Activated CD4-positive, alpha-beta T cell treated with anti-CD3 and anti-CD28 coated beads for 36 hours (primary cell): ENCODE results near the gene COPG1. TPM values are rescaled to one million over a fixed set of nuclear protein-coding genes. Genes with fewer than 3 reads are reported as not detected.
A peak's percentile ranks its signal among the peaks of the same experiment; 100 is the strongest.

Experiments
- ATAC-seq: fragments of 200-7000 bp; cut with Tn5 transposase; one replicate; pipeline ENCODE4 v1.10.0; 2021; ENCODE audit warnings: mild to moderate bottlenecking, moderate library complexity
- CTCF ChIA-PET: fragments of 350-600 bp; sonication (Branson Sonifier 250); formaldehyde crosslinking; loops from one replicate; lab custom pipeline; 2021; ENCODE audit warnings: antibody characterized with exemption; lab: Charles Lee
- POLR2A ChIA-PET: fragments of 350-600 bp; sonication (Branson Sonifier 250); formaldehyde crosslinking; loops from one replicate; lab custom pipeline; 2021; ENCODE audit warnings: antibody characterized with exemption, inconsistent platforms; lab: Charles Lee
- DNase-seq: peaks from one replicate; pipeline ENCODE4 v3.0.0-alpha.2; 2020
- H3K27ac Mint-ChIP-seq: one replicate; pipeline ENCODE4 v1.8.0; 2021; ENCODE audit warnings: mixed read lengths
- H3K27me3 Mint-ChIP-seq: one replicate; pipeline ENCODE4 v1.8.0; 2021; ENCODE audit warnings: mixed read lengths
- H3K36me3 Mint-ChIP-seq: one replicate; pipeline ENCODE4 v1.8.0; 2021; ENCODE audit warnings: low read depth, mixed read lengths
- H3K4me1 Mint-ChIP-seq: one replicate; pipeline ENCODE4 v1.8.0; 2021; ENCODE audit warnings: mixed read lengths
- H3K4me3 Mint-ChIP-seq: one replicate; pipeline ENCODE4 v1.8.0; 2021; ENCODE audit warnings: mild to moderate bottlenecking, moderate library complexity, mixed read lengths
- H3K9me3 Mint-ChIP-seq: one replicate; pipeline ENCODE4 v1.8.0; 2021; ENCODE audit warnings: low read depth, mixed read lengths
- intact Hi-C, 2 experiments: fragments of 100-400 bp; cut with DNase I in 1 of 2; cut with micrococcal nuclease in 1 of 2; formaldehyde crosslinking; loops; one replicate each; pipeline versions ENCODE4 v1.14.2 to v1.15.1; 2022 to 2024; cut with DNase I, micrococcal nuclease
- total RNA-seq, 2 experiments: library from RNA; stranded (reverse); gene quantifications; one replicate each; pipeline ENCODE4 v1.2.3, GENCODE V29; 2021

The COPG1 gene
- total RNA-seq, 2 experiments from 2014 or later, result 120 to 142 TPM

DNA sequence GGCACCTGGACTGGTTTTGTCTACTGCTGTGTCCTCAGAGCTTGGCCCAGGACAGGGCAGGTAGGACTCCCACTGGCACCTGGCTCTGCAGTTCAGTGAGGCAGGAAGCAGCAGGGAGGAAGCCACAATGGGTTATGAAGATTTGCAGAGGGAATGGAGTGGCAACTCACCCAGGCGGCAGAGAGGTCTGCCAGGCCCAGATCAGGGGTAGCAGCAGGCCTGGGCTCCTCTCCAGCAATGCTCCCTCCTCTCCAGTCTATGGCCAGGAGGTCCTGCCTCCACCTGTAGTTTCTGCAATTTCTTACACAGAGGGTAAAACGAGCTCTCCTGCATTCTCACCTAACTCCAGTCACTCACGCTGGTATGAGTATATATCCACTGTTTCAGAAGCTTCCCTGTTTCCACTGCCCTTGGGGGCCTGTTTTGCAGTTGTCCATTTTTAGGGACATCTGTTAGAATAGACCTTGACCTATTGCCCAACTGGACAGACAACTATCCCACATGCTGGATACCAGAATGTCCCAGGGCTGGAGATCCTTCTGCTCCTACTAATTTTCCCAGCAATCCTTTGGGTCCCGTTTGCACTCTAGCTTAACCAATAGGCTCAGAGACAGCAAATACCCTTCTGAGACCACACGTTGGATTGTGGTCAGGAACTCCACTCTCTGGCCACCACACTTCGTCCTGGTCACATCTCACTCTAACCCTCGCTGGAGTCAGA, 64.4 kb downstream of the COPG1 start:
- H3K27me3 Mint-ChIP-seq, result no peaks in the 10 kb centered on the region
- peak overlapping the region; percentile 48 for H3K27ac Mint-ChIP-seq
- peaks cover 5% of the 10 kb centered on the region for H3K36me3 Mint-ChIP-seq
- H3K9me3 Mint-ChIP-seq, result no peaks in the 10 kb centered on the region
- DNase-seq, result peak; percentile 46
- peak; percentile 2 for ATAC-seq
- intact Hi-C loops, result loop anchor here (2.0 to 10.0 kb wide), 5 partner anchors 31 to 781 kb away; partner anchors contain the start of genes CNBP (in 1 of the 2) and TMCC1 (in 1 of the 2)
- POLR2A ChIA-PET, result interaction anchor here (0.8 to 1.4 kb wide), 5 partner anchors 11 to 127 kb away, joined by 3 to 5 read pairs (median 3); partner anchors contain the start of gene HMCES
- CTCF ChIA-PET, result interaction anchor here (0.7 kb wide), 1 partner anchor 132 kb away, joined by 3 read pairs; no protein-coding TSS in a partner anchor
- peaks cover 27% of the 10 kb centered on the region for H3K4me1 Mint-ChIP-seq
- H3K4me3 Mint-ChIP-seq, result peak overlapping the region; percentile 88

DNA sequence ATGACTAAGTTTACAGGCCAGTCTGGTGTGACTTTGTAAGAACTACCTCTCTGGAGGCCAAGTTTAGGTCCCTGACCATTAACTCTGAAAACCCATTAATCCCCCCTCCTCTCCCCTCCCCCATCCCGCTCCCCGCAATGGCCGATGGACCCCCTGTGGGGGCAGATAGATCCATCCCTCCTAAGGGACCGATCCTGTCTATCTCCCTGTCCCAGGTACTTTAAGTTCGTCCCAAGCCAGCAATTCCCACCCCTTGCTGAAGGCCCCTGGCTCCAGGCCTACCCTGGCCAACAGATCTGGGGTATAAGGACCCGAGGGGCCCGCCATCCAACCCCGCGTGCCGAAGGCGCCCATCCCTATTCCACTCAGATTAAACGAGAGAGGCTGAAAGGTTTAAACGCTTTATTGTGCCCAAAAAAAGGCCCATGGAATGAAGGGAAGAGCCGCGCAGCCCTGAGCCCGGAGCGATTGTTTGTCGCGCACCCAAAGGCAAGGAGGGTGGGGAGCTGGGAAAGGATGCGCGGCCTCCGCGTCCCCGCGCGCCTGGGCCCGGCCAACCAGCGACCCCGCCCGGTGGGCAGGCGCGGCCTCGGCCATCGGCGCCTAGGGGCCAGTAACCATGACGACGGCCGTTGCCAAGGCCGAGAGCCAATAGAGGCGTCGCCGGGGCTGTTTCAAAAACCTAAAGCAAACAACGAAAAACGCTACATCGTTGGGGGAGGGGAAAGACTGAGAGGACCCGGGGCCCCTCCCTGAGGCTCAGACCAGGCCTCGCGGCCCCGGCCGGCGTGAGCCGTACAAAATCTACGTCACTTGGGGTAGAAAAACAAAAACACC, 65.2 kb downstream of the COPG1 start:
- H3K4me1 Mint-ChIP-seq, result peaks cover 22% of the 10 kb centered on the region
- ChIA-PET CTCF (interaction anchor here (0.7 kb wide), 1 partner anchor 133 kb away, joined by 3 read pairs; no protein-coding TSS in a partner anchor), POLR2A (interaction anchor here (0.8 to 2.4 kb wide), 5 partner anchors 12 to 128 kb away, joined by 3 to 22 read pairs (median 4); partner anchors contain the start of gene HMCES)
- H3K4me3 Mint-ChIP-seq, result peak overlapping the region; percentile 88
- DNase-seq (peak; percentile 81), ATAC-seq (peak; percentile 25)
- H3K36me3 Mint-ChIP-seq, result peaks cover 5% of the 10 kb centered on the region
- intact Hi-C loops, result loop anchor here (2.0 to 10.0 kb wide), 6 partner anchors 32 to 780 kb away; partner anchors contain the start of genes CNBP (in 1 of the 2) and TMCC1 (in 1 of the 2)
- H3K27ac Mint-ChIP-seq, result peak overlapping the region; percentile 64
- no peaks in the 10 kb centered on the region for H3K27me3 Mint-ChIP-seq
- no peaks in the 10 kb centered on the region for H3K9me3 Mint-ChIP-seq

DNA sequence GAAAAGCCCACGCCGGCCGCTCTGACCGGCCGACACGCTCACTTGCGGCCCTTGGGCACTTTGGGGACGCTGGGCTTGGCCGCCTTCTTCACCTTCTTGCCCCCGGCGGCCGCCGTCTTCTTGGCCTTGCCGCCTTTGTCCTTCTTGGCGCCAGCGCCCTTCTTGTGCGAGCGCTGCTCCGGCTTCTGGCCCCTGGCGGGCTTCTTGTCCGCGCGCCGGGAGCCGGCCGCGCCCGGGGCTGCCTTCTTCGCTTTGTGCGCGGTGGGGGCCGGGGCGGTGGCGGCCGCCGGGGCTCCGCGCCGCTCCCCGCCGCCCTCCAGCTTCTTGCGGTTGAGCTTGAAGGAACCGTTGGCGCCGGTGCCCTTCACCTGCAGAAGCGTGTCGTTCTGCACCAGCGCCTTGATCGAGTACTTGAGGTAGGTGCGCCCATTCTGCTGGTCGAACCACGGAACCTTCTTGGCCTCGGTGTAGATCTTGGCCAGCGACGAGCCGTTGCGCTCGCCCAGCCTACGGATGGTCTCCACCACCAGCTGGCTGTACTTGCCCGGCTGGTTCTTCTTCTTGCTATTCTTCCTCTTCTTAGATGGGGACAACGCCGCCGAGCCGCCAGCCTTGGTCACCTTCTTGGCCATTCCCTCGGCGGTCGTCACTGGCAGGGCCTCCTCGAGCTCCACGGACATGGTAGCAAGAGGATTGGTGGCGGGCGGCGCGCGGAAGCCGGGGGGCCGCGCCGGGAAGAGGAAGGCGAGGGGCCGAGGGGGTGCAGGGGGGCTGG, 66.0 kb downstream of the COPG1 start:
- Mint-ChIP-seq H3K27ac (peak overlapping the region; percentile 85), H3K4me3 (peak overlapping the region; percentile 88), H3K4me1 (peaks cover 22% of the 10 kb centered on the region), H3K36me3 (peaks cover 5% of the 10 kb centered on the region), H3K27me3 (no peaks in the 10 kb centered on the region), H3K9me3 (no peaks in the 10 kb centered on the region)
- intact Hi-C loops, result loop anchor here (2.0 to 10.0 kb wide), 6 partner anchors 33 to 779 kb away; partner anchors contain the start of genes CNBP (in 1 of the 2) and TMCC1 (in 1 of the 2)
- DNase-seq (peak; percentile 53), ATAC-seq (no peak)
- ChIA-PET POLR2A (interaction anchor here (0.5 to 2.4 kb wide), 15 partner anchors 18 to 436 kb away, joined by 3 to 22 read pairs (median 4); partner anchors contain the start of genes ACAD9, COPG1, HMCES and IFT122), CTCF (interaction anchor here (0.7 to 1.8 kb wide), 13 partner anchors 12 to 485 kb away, joined by 3 to 9 read pairs (median 3); partner anchors contain the start of gene HMCES)

DNA sequence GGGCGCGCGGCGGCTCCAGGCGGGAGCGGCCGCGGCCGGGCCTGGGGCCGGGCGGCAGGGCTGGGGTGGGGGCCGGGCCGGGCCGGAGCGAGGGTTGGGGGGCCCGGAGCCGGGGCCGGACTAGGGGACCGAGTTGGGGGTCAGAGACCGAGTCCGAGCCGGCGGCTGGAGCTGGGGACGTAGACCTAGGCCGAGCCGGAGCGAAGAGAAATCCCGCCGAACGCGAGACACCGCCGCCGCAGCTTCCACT, 66.5 kb downstream of the COPG1 start:
- peak overlapping the region; percentile 58 for H3K27ac Mint-ChIP-seq
- no peak for DNase-seq
- ChIA-PET CTCF (interaction anchor here (0.7 to 1.8 kb wide), 13 partner anchors 12 to 485 kb away, joined by 3 to 9 read pairs (median 3); partner anchors contain the start of gene HMCES), POLR2A (interaction anchor here (0.5 to 2.4 kb wide), 15 partner anchors 18 to 437 kb away, joined by 3 to 22 read pairs (median 4); partner anchors contain the start of genes ACAD9, COPG1, HMCES and IFT122)
- H3K4me1 Mint-ChIP-seq, result peaks cover 22% of the 10 kb centered on the region
- no peaks in the 10 kb centered on the region for H3K27me3 Mint-ChIP-seq
- H3K9me3 Mint-ChIP-seq, result no peaks in the 10 kb centered on the region
- peaks cover 5% of the 10 kb centered on the region for H3K36me3 Mint-ChIP-seq
- ATAC-seq, result no peak
- peak overlapping the region; percentile 88 for H3K4me3 Mint-ChIP-seq
- intact Hi-C loops, result loop anchor here (1.0 to 10.0 kb wide), 14 partner anchors 33 to 779 kb away; partner anchors contain the start of genes HMCES (in 2 of the 2), ACAD9 (in 1 of the 2), CNBP (in 1 of the 2) and COPG1 (in 1 of the 2)

DNA sequence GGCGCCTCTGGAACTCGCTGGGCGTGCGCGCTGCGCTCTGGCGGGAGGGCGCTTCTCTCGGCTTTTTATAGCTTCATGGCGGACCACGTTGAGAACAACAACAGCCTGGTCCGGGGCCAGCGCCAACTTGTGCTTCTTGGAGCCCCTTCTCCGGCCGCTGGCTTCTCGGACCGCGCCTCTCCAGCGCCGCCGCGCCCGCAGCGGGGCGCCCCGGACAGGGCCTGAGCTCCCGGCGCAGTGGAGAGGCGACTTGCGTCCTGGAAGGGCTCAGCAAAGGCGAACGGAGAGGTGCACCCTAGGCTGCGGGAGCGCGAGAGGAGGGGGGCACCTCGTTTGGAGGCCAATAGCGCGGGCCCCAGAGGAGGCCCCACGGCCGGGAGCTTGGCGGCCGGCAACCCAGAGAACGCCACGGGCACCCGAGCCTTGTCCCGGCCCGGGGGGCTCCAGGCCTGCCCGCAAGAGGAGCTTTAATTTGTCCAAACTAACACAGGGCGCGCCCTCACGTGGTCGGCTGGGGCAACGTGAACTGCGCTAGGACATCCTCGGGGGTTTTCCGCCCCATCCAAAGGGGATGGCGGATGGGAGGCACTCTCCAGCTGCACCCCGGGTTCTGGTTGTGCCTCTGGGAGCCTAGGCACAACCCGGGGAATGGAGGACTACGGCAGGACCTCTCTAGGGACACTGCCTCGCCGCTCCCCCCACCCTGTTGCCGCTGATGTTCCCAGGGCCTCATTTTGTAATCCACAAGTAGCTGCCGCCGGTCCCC, 67.0 kb downstream of the COPG1 start:
- POLR2A ChIA-PET, result interaction anchor here (0.5 to 2.4 kb wide), 18 partner anchors 17 to 606 kb away, joined by 3 to 22 read pairs (median 4); partner anchors contain the start of genes ACAD9, COPG1, HMCES and IFT122
- peak; percentile 39 for ATAC-seq
- intact Hi-C loops, result loop anchor here (1.0 to 10.0 kb wide), 10 partner anchors 38 to 778 kb away; partner anchors contain the start of genes HMCES (in 2 of the 2), ACAD9 (in 1 of the 2), COPG1 (in 1 of the 2) and IFT122 (in 1 of the 2)

DNA sequence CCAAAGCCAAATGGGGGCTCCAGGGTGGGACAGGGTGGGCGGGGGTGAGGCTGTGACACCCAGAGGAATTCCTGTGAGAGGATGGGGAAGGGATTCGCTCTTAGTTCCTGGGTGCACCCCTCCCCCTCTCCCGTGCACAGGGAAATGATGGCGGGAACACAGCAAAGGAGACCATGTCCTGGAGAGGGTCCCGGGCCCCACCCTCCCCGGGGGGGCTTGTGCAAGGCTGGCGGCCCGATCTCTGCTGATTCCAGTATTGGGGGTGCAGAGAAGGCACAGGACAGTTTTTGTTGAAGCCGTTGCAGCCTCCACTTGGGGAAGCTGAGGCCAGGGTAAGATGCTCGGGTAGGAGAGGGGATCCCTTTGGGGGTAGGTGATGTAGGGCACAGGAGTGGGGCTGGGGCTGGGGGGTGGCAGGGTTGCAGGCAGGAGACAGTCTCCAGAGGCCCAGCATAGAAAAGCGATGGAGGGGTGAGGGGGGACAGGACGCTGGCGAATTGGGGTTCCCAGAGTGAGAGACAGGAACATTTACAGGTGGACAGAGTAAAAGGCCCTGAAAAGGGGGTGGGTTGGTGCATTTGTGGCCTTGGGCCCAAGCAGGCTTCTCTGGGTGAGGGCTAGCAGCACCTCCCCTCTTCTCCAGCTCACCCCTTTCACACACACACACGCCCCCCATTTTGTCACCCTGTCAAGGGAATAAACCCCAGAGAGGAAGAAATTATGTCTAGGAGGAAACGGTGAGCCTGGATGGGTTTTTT, 67.8 kb downstream of the COPG1 start:
- POLR2A ChIA-PET, result interaction anchor here (0.5 to 2.4 kb wide), 8 partner anchors 16 to 290 kb away, joined by 3 to 22 read pairs (median 4); partner anchors contain the start of genes HMCES, IFT122, MBD4 and RAB43
- intact Hi-C loops, result loop anchor here (2.0 to 10.0 kb wide), 4 partner anchors 82 to 778 kb away; partner anchors contain the start of gene RAB43 (in 1 of the 2)

More for the DNA sequence above, 67.0 kb downstream of the COPG1 start:
- peaks cover 22% of the 10 kb centered on the region for H3K4me1 Mint-ChIP-seq
- peak overlapping the region; percentile 88 for H3K4me3 Mint-ChIP-seq
- no peaks in the 10 kb centered on the region for H3K27me3 Mint-ChIP-seq
- no peaks in the 10 kb centered on the region for H3K9me3 Mint-ChIP-seq
- peak overlapping the region; percentile 58 for H3K27ac Mint-ChIP-seq
- peak; percentile 93 for DNase-seq
- CTCF ChIA-PET, result interaction anchor here (0.7 to 1.8 kb wide), 14 partner anchors 11 to 484 kb away, joined by 3 to 9 read pairs (median 3); partner anchors contain the start of gene HMCES
- H3K36me3 Mint-ChIP-seq, result peaks cover 5% of the 10 kb centered on the region

DNA sequence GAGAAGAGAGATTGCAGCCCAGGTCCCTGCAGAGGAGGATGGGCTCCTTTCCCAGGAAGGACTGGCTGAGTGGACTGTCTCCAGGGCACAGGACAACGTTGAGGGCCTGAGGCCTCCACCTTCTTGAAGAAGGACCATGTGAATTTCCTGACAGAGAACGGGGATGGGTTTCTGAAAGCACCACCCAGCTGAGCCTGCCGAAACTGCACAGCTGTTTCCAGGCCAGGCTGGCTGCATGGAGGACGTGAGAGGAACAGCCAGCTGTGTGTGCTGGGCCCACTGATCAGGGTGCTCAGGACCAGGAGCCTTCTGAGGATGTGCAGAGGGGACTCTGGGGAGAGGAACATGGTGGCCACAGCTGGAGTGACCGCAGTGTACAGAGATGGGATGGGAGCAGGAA, 68.4 kb downstream of the COPG1 start:
- POLR2A ChIA-PET, result no interaction called here
- intact Hi-C loops, result loop anchor here (2.0 to 10.0 kb wide), 4 partner anchors 81 to 777 kb away; partner anchors contain the start of gene RAB43 (in 1 of the 2)
- CTCF ChIA-PET, result interaction anchor here (1.1 kb wide), 1 partner anchor 26 kb away, joined by 4 read pairs; no protein-coding TSS in a partner anchor

More for the DNA sequence above, 67.8 kb downstream of the COPG1 start:
- CTCF ChIA-PET, result interaction anchor here (0.9 to 1.8 kb wide), 6 partner anchors 10 to 347 kb away, joined by 3 to 9 read pairs (median 6); partner anchors contain the start of gene HMCES
- peaks cover 5% of the 10 kb centered on the region for H3K36me3 Mint-ChIP-seq
- no peak for ATAC-seq
- peak overlapping the region; percentile 59 for H3K4me3 Mint-ChIP-seq
- H3K4me1 Mint-ChIP-seq, result peaks cover 18% of the 10 kb centered on the region
- no peaks in the 10 kb centered on the region for H3K9me3 Mint-ChIP-seq
- DNase-seq, result no peak
- H3K27me3 Mint-ChIP-seq, result no peaks in the 10 kb centered on the region
- no peak overlapping the region for H3K27ac Mint-ChIP-seq

DNA sequence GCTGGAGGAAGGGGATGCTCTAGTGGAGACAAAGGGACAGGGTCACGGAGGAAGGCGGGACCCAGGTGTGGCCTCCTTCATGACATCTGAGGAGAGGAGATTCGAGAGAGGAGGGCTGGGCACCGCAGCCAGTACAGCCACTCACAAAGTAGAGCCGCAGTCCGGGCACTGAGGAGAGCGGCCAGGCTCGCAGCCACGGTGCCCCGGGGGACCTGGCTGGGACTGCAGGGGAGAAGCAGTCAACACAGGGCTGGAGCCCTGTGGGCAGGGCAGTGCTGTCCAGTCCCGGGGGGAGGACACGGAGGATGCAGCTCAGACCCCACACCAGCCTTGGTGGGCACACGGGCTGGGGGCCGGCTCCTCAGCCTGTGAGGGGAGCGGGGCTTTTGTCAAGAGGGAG, 69.5 kb downstream of the COPG1 start:
- DNase-seq (no peak), ATAC-seq (no peak)
- Mint-ChIP-seq H3K36me3 (peaks cover 5% of the 10 kb centered on the region), H3K9me3 (no peaks in the 10 kb centered on the region), H3K4me3 (no peak overlapping the region), H3K27me3 (no peaks in the 10 kb centered on the region), H3K27ac (no peak overlapping the region), H3K4me1 (peaks cover 3% of the 10 kb centered on the region)
- POLR2A ChIA-PET, result interaction anchor here (0.7 kb wide), 1 partner anchor 136 kb away, joined by 3 read pairs; no protein-coding TSS in a partner anchor
- intact Hi-C loops, result loop anchor here (5.0 to 10.0 kb wide), 2 partner anchors 202 to 776 kb away; no protein-coding TSS in a partner anchor
- CTCF ChIA-PET, result no interaction called here

More for the DNA sequence above, 68.4 kb downstream of the COPG1 start:
- H3K4me1 Mint-ChIP-seq, result peaks cover 11% of the 10 kb centered on the region
- ATAC-seq, result no peak
- no peak for DNase-seq
- H3K9me3 Mint-ChIP-seq, result no peaks in the 10 kb centered on the region
- H3K36me3 Mint-ChIP-seq, result peaks cover 5% of the 10 kb centered on the region
- no peaks in the 10 kb centered on the region for H3K27me3 Mint-ChIP-seq
- no peak overlapping the region for H3K27ac Mint-ChIP-seq
- peak overlapping the region; percentile 17 for H3K4me3 Mint-ChIP-seq
